Mucosa of descending colon (tissue), 3 donors: ENCODE measurements around the gene NUP155. TPM values are rescaled to one million over a fixed set of nuclear protein-coding genes. Genes with fewer than 3 reads are reported as not detected.

Experiments
- ATAC-seq: fragments of 200-7000 bp; cut with Tn5 transposase; one replicate; pipeline ENCODE4 v1.9.1; 2020; ENCODE audit warnings: mild to moderate bottlenecking, moderate library complexity
- DNase-seq, 3 donors: peaks; one replicate each; pipeline ENCODE4 v3.0.0-alpha.2; 2020
- H3K36me3 ChIP-seq: fragments of 200-600 bp; one replicate; pipeline ENCODE4 v1.8.0; 2021; ENCODE audit warnings: low read depth, mild to moderate bottlenecking
- H3K4me1 ChIP-seq: fragments of 200-600 bp; one replicate; pipeline ENCODE4 v1.8.0; 2021; ENCODE audit warnings: low read depth, mild to moderate bottlenecking
- H3K4me3 ChIP-seq: fragments of 200-600 bp; one replicate; pipeline ENCODE4 v1.8.0; 2021; ENCODE audit warnings: mild to moderate bottlenecking
- H3K9me3 ChIP-seq: fragments of 200-600 bp; one replicate; pipeline ENCODE4 v1.8.0; 2021; ENCODE audit warnings: mild to moderate bottlenecking
- CTCF ChIP-seq: fragments of 200-600 bp; IDR thresholded peaks from one replicate; pipeline ENCODE4 v1.8.0; 2022; ENCODE audit warnings: antibody characterized with exemption, mild to moderate bottlenecking
- intact Hi-C, 2 donors: fragments of 100-400 bp; cut with DNase I in 1 of 2; cut with micrococcal nuclease in 1 of 2; formaldehyde crosslinking; loops; one replicate each; pipeline versions ENCODE4 v1.11.0 to v1.11.1; 2022; cut with DNase I, micrococcal nuclease
- total RNA-seq, 3 donors: library from RNA; stranded (reverse); fragmentation: NEBNext Ultra II Directional in 2 of 3; extraction: Animal tissue kit (Norgen Biotek cat#: 25700) in 2 of 3; gene quantifications; one replicate each; pipeline versions ENCODE4 v1.2.1 to v1.2.4, GENCODE V29; 2021 to 2023
- donor health status: DM: no; HTN: no; CAD: no; lungs with moderate emphysema.
- donor health status: DM: no; HTN: no; CAD: no.
- donor health status: DM: no; HTN: yes; CAD: no.

The NUP155 gene
- total RNA-seq, 3 donors from 2014 or later = 16.0 to 20.4 (median 19.8) TPM

DNA sequence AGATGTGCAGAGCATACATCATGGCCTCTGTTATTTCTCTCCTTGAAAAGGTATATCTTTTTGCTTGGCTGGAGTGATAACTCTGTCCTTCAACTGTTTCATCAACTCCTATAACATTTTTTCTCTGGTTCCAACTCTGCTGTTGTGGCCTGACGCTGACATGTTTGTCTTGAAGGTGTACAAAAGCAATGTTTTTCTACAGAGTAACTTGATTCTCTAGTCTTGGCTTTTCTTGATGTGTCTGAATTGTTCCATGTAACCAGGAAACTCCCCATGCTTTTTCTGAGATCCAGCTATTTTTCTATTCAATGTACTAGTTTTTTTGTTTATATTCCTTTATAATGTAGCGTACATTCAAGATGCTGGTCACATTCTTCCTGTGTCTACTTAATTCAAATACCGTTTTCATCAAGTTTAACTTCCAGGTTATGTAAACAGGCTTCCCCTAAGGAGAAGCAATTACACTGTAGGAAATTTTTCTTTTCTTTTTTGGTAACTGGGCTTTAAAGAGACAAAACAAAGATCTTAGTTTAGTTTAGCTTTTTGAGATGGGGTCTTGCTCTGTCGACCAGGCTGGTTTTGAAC, 115.0 kb downstream of the NUP155 start:
- H3K36me3 ChIP-seq = no peaks in the 10 kb centered on the region
- ATAC-seq (no peak), DNase-seq (no peak)
- intact Hi-C loops = no loop called here
- no peak overlapping the region for H3K4me3 ChIP-seq
- no peaks in the 10 kb centered on the region for H3K4me1 ChIP-seq
- H3K9me3 ChIP-seq = no peaks in the 10 kb centered on the region
- TF ChIP-seq CTCF = no peak

GRCh38 chr5:37254581-37254980, 116.3 kb downstream of the NUP155 start:
- Histone ChIP-seq H3K4me3 (no peak overlapping the region), H3K9me3 (no peaks in the 10 kb centered on the region), H3K4me1 (no peaks in the 10 kb centered on the region), H3K36me3 (no peaks in the 10 kb centered on the region)
- ATAC-seq (no peak), DNase-seq (no peak)
- no peak for TF ChIP-seq CTCF
- intact Hi-C loops = no loop called here

GRCh38 chr5:37251665-37252064, 119.2 kb downstream of the NUP155 start:
- DNase-seq (no peak), ATAC-seq (no peak)
- Histone ChIP-seq H3K9me3 (no peaks in the 10 kb centered on the region), H3K4me1 (peaks cover 10% of the 10 kb centered on the region), H3K36me3 (no peaks in the 10 kb centered on the region), H3K4me3 (no peak overlapping the region)
- TF ChIP-seq CTCF = no peak
- intact Hi-C loops = no loop called here

- TF ChIP-seq CTCF = no peak
- ATAC-seq = no peak
- intact Hi-C loops = no loop called here
Measured at GRCh38 chr5:37249815-37250164, 121.1 kb downstream of the NUP155 start.

DNA sequence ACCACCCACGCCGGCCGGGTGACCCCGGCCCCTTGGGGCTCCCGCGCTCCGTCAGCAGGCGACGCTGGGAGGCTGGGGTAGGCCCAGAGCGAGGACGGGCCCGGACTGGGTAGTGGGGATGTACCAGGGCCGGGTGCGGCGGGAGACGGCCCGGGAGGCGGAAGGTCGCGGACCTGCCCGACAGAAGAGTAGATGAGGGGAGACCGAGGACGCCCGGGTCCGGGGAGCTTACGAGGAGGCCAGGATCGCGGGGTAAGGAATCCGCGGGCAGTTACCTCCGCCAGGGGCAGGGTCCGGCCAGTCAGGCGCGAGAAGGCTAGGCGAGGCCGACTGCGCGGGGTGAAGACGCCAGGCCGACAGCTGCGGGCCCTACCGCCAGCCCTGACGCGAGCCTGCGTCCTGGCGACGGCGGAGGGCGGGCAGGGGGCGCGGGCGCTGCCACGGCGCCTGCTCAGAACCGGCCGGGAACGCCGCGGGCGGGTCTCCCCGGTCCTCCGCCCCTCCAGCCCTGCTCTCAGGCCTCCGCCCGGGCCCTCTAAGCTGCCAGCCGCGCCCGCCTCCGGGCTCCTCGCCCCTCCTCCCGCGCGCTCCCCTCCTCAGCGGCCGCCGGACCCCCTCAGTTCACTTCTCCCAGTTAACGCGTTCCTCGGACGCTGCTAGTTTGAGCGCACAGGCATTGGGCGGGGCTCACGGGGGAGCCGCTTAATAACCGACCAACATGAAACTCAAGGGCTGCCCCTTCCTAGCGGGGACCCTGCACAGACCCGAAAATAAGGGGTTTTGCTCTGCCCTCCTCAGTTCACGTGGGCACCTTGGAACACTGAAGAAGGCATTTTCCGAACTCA, 121.7 kb downstream of the NUP155 start, which contains the start of gene CPLANE1:
TSS of gene CPLANE1 (minus strand) at position 407 of the 845 bp plus-strand sequence. CDS start 1,678 bp downstream, outside the sequence.
- TF ChIP-seq CTCF = no peak
- DNase-seq = peak; percentile 69 to 84 (median 78)

More at GRCh38 chr5:37249815-37250164, 121.1 kb downstream of the NUP155 start:
- DNase-seq = no peak
- H3K4me1 ChIP-seq = peaks cover 10% of the 10 kb centered on the region
- H3K9me3 ChIP-seq = no peaks in the 10 kb centered on the region
- H3K36me3 ChIP-seq = no peaks in the 10 kb centered on the region
- no peak overlapping the region for H3K4me3 ChIP-seq

More for the DNA sequence above, 121.7 kb downstream of the NUP155 start, which contains the start of gene CPLANE1:
- Histone ChIP-seq H3K9me3 (no peaks in the 10 kb centered on the region), H3K36me3 (no peaks in the 10 kb centered on the region), H3K4me1 (peaks cover 10% of the 10 kb centered on the region), H3K4me3 (peak within 1 kb of the TSS; percentile 52)
- intact Hi-C loops = no loop called here
- peak; percentile 93 for ATAC-seq
